Vagina (tissue), 2 donors: ENCODE measurements around the gene COL18A1. TPM values are rescaled to one million over a fixed set of nuclear protein-coding genes. Genes with fewer than 3 reads are reported as not detected.

Experiments
- DNase-seq, 2 donors: peaks; one replicate each; pipeline ENCODE4 v3.0.0-alpha.2; 2017; ENCODE audit errors: extremely low spot score in 2 of 2
- H3K27ac ChIP-seq: fragments of 200-600 bp; sonication (generic); one replicate; pipeline ENCODE4 v1.5.1; 2019
- H3K27me3 ChIP-seq: fragments of 200-600 bp; sonication (generic); one replicate; pipeline ENCODE4 v1.5.1; 2019
- H3K36me3 ChIP-seq, 2 donors: fragments of 200-600 bp; sonication (generic); one replicate each; pipeline ENCODE4 v1.5.1; 2017 to 2019
- H3K4me1 ChIP-seq: fragments of 200-600 bp; sonication (generic); one replicate; pipeline ENCODE4 v1.5.1; 2019
- H3K4me3 ChIP-seq, 2 donors: fragments of 200-600 bp; sonication (generic); 1 replicate in 1 of 2; 2 replicates in 1 of 2; pipeline ENCODE4 v1.5.1; 2016 to 2019
- H3K9me3 ChIP-seq: fragments of 200-600 bp; sonication (generic); one replicate; pipeline ENCODE4 v1.5.1; 2019
- POLR2A ChIP-seq, 2 donors: fragments of 450-650 bp; IDR thresholded peaks; one replicate each; pipeline ENCODE4 v1.6.1; 2017; ENCODE audit warnings: antibody characterized with exemption in 2 of 2, mild to moderate bottlenecking in 2 of 2, moderate library complexity in 2 of 2
- POLR2AphosphoS5 ChIP-seq, 2 donors: sonication (generic); formaldehyde crosslinking; IDR thresholded peaks; one replicate each; pipeline ENCODE4 v1.9.0; 2017; ENCODE audit warnings: antibody characterized with exemption in 2 of 2, mild to moderate bottlenecking in 2 of 2, low read depth in 1 of 2; ENCODE audit not compliant: insufficient read depth in 1 of 2
- intact Hi-C: fragments of 100-400 bp; cut with DNase I; formaldehyde crosslinking; loops from one replicate; pipeline ENCODE4 v1.15.1; 2023
- total RNA-seq: library from RNA; depleted of rRNA; stranded (reverse); fragments of >200 nt; gene quantifications from one replicate; pipeline ENCODE4 v1.2.3, GENCODE V29; 2016
- TF ChIP-seq, protein P1 (sequence below), 3 experiments: fragments of 450-650 bp in 2 of 3; fragments of 200-600 bp in 1 of 3; sonication (generic) in 1 of 3; IDR thresholded peaks; one replicate each; pipeline ENCODE4 v1.5.1; 2017 to 2019; ENCODE audit warnings: antibody characterized with exemption in 3 of 3, mild to moderate bottlenecking in 2 of 3, moderate library complexity in 2 of 3

The COL18A1 gene
- total RNA-seq, 1 donor from 2014 or later, result 86.7 TPM

DNA sequence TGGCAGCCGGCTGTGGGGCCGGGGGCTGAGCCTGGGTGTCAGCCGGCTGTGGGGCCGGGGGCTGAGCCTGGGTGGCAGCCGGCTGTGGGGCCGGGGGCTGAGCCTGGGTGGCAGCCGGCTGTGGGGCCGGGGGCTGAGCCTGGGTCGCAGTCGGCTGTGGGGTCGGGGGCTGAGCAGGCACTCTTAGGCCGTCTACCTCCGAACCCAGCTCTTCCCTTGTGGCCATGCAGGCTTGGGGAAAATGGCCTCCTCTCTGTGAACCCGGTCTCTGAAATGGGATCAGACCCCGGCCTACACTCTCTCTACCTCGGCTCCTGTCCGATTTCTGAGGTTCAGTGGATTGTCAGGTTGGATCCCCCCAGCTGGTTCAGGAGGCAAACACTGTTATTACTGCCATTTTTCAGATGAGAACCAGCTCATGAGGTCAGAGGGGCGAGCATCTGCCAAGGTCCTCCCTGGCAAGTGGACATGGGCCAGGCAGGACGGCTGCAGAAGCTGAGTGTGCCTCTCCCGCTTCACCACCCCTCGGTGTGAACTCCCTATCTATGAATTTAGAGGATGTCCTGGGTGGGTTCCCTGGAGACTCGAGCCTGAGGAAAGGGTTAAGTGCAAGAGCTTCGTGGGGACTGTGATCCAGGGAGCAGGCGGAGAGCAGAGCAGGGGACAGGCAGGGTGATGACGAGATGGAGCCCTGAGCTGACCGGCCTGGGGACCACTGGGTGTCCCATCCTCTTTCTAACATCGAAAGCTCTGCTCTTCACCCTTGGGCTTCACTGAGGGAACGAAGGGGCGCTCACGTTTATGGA, 10.9 kb upstream of the COL18A1 start:
- Histone ChIP-seq H3K9me3 (no peaks in the 10 kb centered on the region), H3K27ac (no peak overlapping the region), H3K36me3 (no peaks in the 10 kb centered on the region), H3K4me1 (peaks cover under 1% of the 10 kb centered on the region), H3K4me3 (no peak overlapping the region), H3K27me3 (no peaks in the 10 kb centered on the region)
- TF ChIP-seq POLR2A (IDR thresholded peaks at IDR 0.05), result no peak
- TF ChIP-seq POLR2AphosphoS5 (IDR thresholded peaks at IDR 0.05; ENCODE audit: insufficient read depth in 1 of 2, low read depth in 1 of 2), result no peak
- TF ChIP-seq, protein P1, sequence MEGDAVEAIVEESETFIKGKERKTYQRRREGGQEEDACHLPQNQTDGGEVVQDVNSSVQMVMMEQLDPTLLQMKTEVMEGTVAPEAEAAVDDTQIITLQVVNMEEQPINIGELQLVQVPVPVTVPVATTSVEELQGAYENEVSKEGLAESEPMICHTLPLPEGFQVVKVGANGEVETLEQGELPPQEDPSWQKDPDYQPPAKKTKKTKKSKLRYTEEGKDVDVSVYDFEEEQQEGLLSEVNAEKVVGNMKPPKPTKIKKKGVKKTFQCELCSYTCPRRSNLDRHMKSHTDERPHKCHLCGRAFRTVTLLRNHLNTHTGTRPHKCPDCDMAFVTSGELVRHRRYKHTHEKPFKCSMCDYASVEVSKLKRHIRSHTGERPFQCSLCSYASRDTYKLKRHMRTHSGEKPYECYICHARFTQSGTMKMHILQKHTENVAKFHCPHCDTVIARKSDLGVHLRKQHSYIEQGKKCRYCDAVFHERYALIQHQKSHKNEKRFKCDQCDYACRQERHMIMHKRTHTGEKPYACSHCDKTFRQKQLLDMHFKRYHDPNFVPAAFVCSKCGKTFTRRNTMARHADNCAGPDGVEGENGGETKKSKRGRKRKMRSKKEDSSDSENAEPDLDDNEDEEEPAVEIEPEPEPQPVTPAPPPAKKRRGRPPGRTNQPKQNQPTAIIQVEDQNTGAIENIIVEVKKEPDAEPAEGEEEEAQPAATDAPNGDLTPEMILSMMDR (IDR thresholded peaks at IDR 0.05), result no peak
- DNase-seq, result no peak
- intact Hi-C loops, result no loop called here

DNA sequence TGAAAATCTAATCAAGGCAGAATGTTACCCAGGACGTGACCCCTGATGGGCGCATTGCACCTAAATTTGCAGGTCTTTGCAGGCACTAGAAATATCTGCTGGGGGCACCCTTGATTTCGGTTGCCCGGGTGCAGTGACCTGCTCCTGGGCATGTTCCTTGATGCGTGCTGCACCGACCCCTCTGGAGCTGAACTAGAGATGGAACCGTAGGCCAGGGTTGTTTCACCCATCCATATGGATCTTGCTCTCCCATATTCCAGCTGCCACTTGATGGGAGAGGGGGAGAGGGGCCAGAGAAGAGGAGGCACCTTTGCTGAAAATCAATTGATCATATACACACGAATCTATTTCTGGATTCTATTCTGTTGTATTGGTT, 8.4 kb upstream of the COL18A1 start:
- no peak overlapping the region for H3K4me3 ChIP-seq
- no peaks in the 10 kb centered on the region for H3K36me3 ChIP-seq
- TF ChIP-seq POLR2AphosphoS5 (IDR thresholded peaks at IDR 0.05; ENCODE audit: insufficient read depth in 1 of 2, low read depth in 1 of 2), result no peak
- TF ChIP-seq, protein P1 (IDR thresholded peaks at IDR 0.05), result no peak
- no peak for TF ChIP-seq POLR2A (IDR thresholded peaks at IDR 0.05)
- H3K4me1 ChIP-seq, result no peaks in the 10 kb centered on the region
- intact Hi-C loops, result no loop called here
- H3K27ac ChIP-seq, result no peak overlapping the region
- H3K9me3 ChIP-seq, result no peaks in the 10 kb centered on the region
- H3K27me3 ChIP-seq, result no peaks in the 10 kb centered on the region
- no peak for DNase-seq

DNA sequence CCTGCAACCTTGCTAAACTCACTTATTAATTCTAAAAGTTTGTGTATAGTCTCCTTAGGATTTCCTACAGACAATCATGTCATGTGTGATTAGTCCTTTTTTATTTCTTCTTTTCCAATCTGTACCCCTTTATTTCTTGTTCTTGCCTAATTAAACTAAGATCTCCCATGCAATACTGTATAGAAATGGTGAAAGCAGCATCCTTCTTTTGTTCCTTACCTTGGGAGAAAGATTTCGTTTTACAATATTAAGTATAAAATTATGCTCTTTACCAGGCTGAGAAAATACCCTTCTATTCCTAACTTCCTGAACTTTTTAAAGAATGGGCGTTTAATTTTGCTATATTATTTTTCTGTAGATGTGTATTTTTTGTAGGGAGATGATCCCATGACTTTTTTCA, 7.6 kb upstream of the COL18A1 start:
- intact Hi-C loops, result no loop called here
- H3K9me3 ChIP-seq, result no peaks in the 10 kb centered on the region
- DNase-seq, result no peak

DNA sequence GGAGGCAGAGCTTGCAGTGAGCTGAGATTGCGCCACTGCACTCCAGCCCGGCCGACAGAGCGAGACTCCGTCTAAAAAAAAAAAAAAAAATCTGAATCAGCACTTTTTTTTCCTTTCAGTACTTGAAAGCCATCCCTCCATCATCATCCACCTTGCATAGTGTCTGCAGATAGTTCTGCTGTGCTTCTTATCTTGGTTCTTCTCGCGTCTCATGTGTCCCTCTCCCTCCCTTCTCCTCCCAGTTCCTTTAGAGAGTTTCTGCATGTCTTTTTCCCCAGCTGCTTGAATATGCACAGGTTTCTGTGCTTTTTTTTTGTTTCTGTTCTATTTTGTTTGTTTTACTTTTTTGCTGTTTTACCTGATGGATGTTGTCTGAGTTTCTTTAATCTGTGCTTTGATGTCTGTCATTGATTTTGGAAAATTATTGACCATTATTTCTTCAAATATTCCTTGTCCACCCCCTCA, 3.9 kb upstream of the COL18A1 start:
- Histone ChIP-seq H3K9me3 (no peaks in the 10 kb centered on the region), H3K27me3 (no peaks in the 10 kb centered on the region), H3K4me1 (peaks cover 20% of the 10 kb centered on the region), H3K36me3 (no peaks in the 10 kb centered on the region), H3K27ac (no peak overlapping the region), H3K4me3 (no peak overlapping the region)
- DNase-seq, result no peak
- intact Hi-C loops, result no loop called here
- no peak for TF ChIP-seq POLR2AphosphoS5 (IDR thresholded peaks at IDR 0.05; ENCODE audit: insufficient read depth in 1 of 2, low read depth in 1 of 2)
- TF ChIP-seq POLR2A (IDR thresholded peaks at IDR 0.05), result no peak
- TF ChIP-seq, protein P1 (IDR thresholded peaks at IDR 0.05), result no peak

More for the DNA sequence above, 7.6 kb upstream of the COL18A1 start:
- Histone ChIP-seq H3K27me3 (no peaks in the 10 kb centered on the region), H3K27ac (no peak overlapping the region), H3K36me3 (no peaks in the 10 kb centered on the region), H3K4me1 (no peaks in the 10 kb centered on the region), H3K4me3 (no peak overlapping the region)
- TF ChIP-seq POLR2A (IDR thresholded peaks at IDR 0.05) (no peak), POLR2AphosphoS5 (IDR thresholded peaks at IDR 0.05; ENCODE audit: insufficient read depth in 1 of 2, low read depth in 1 of 2) (no peak)
- TF ChIP-seq, protein P1 (IDR thresholded peaks at IDR 0.05), result no peak
